Lung (tissue), 12 donors: ENCODE measurements around the gene SLC51A. TPM values are rescaled to one million over a fixed set of nuclear protein-coding genes. Genes with fewer than 3 reads are reported as not detected.

ENCODE experiments used
- ATAC-seq: fragments of 200-7000 bp; cut with Tn5 transposase; one replicate; pipeline ENCODE4 v1.9.1; 2020; ENCODE audit warnings: moderate number of reproducible peaks; ENCODE audit not compliant: insufficient read depth, low FRiP score
- DNase-seq, 3 donors: peaks; one replicate each; pipeline ENCODE4 v3.0.0-alpha.2; 2013 to 2017
- H3K27ac ChIP-seq, 2 donors: one replicate each; pipeline ENCODE4 v1.5.1; 2013; ENCODE audit warnings: mild to moderate bottlenecking in 2 of 2, moderate library complexity in 2 of 2, control low read depth in 1 of 2, inconsistent platforms in 1 of 2, low read depth in 1 of 2, low read length in 1 of 2
- H3K27me3 ChIP-seq, 3 donors: one replicate each; pipeline ENCODE4 v1.5.1; 2013; ENCODE audit warnings: low read length in 2 of 3; ENCODE audit not compliant: control insufficient read depth in 3 of 3, insufficient read depth in 3 of 3
- H3K36me3 ChIP-seq, 4 donors: one replicate each; pipeline ENCODE4 v1.5.1; 2013; ENCODE audit warnings: low read length in 4 of 4, mild to moderate bottlenecking in 1 of 4, moderate library complexity in 1 of 4; ENCODE audit not compliant: control insufficient read depth in 4 of 4, insufficient read depth in 4 of 4
- H3K4me1 ChIP-seq, 5 donors: one replicate each; pipeline ENCODE4 v1.5.1; 2013; ENCODE audit warnings: low read length in 5 of 5, mild to moderate bottlenecking in 2 of 5, moderate library complexity in 1 of 5; ENCODE audit not compliant: control insufficient read depth in 5 of 5, insufficient read depth in 5 of 5
- H3K4me3 ChIP-seq: one replicate; pipeline ENCODE4 v1.5.1; 2013; ENCODE audit warnings: mild to moderate bottlenecking, control low read depth, moderate library complexity
- H3K9ac ChIP-seq, 2 donors: one replicate each; pipeline ENCODE4 v1.5.1; 2013; ENCODE audit warnings: low read length in 2 of 2, control low read depth in 1 of 2; ENCODE audit not compliant: insufficient read depth in 1 of 2
- H3K9me3 ChIP-seq, 4 donors: one replicate each; pipeline ENCODE4 v1.5.1; 2013; ENCODE audit warnings: low read length in 3 of 4, mild to moderate bottlenecking in 1 of 4, moderate library complexity in 1 of 4; ENCODE audit not compliant: control insufficient read depth in 4 of 4, insufficient read depth in 3 of 4
- WGBS, 2 donors: extraction: QIAGEN DNeasy Blood & Tissue Kit; methylation state at CpG; one replicate each; pipeline ENCODE4 v1.1.7; 2013; 5-methylcytosine and 5-hydroxymethylcytosine counted together
- polyA plus RNA-seq, 2 donors: library from polyadenylated mRNA; stranded (reverse); fragments of 200-250 nt; gene quantifications; one replicate each; pipeline ENCODE4 v1.2.1, GENCODE V29; 2013
- total RNA-seq, 2 donors: library from RNA; depleted of rRNA in 1 of 2; stranded (reverse); fragments of >200 nt in 1 of 2; gene quantifications; one replicate each; pipeline ENCODE4 v1.2.1, GENCODE V29; 2014 to 2021
- TF ChIP-seq, protein P1 (sequence below): IDR thresholded peaks from 2 replicates; pipeline ENCODE4 v1.5.1; 2012; ENCODE audit warnings: mild to moderate bottlenecking; ENCODE audit errors: control extremely low read depth, extremely low read depth
- donor health status: control.
- donor health status: control.
- donor health status: Bipolar disorder and iron deficiency.
- donor health status: healthy.
- donor health status: DM: yes; HTN: yes; CAD: no.

SLC51A gene
- total and polyA plus RNA-seq, 4 donors: 0.73 to 7.2 (median 1.9) TPM

DNA sequence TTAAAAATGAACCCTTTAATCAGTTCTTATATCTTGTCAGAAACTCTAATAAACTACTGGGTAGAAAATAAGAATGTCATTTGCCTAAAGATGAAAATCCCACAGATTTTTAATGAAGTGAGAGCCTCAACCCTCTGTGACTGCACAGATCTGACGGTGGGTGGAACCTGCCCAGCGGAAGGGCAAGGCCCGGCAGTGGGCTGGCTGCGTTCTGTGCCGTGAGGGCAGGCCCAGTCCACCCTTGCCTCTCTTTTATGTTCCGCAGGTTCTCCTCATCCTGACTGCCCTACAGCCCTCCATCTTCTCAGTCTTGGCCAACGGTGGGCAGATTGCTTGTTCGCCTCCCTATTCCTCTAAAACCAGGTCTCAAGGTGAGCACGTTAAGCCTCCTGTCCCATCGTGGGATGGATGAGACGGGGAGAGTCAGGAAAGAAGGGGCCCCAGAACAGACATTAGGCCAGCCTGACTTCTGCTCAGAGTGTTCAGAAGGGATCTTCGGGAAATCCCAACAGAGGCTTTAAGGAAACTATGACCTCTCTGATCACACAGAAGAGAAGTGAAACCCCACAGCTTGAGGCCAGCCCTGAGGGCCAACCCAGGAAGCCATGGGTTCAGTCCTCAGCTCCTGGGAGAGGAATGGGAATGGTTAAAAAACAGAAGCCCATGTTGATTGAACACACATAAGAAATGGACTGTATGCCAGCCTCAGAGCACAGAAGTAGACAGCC lies 16.0 kb downstream of the SLC51A start:
- Histone ChIP-seq H3K9ac (no peak overlapping the region), H3K27ac (no peak overlapping the region), H3K4me3 (no peak overlapping the region), H3K9me3 (no peaks in the 10 kb centered on the region), H3K36me3 (peaks cover 0 to 6% (median 3%) of the 10 kb centered on the region in 4 donors), H3K27me3 (no peaks in the 10 kb centered on the region), H3K4me1 (no peaks in the 10 kb centered on the region)
- TF ChIP-seq, protein P1, sequence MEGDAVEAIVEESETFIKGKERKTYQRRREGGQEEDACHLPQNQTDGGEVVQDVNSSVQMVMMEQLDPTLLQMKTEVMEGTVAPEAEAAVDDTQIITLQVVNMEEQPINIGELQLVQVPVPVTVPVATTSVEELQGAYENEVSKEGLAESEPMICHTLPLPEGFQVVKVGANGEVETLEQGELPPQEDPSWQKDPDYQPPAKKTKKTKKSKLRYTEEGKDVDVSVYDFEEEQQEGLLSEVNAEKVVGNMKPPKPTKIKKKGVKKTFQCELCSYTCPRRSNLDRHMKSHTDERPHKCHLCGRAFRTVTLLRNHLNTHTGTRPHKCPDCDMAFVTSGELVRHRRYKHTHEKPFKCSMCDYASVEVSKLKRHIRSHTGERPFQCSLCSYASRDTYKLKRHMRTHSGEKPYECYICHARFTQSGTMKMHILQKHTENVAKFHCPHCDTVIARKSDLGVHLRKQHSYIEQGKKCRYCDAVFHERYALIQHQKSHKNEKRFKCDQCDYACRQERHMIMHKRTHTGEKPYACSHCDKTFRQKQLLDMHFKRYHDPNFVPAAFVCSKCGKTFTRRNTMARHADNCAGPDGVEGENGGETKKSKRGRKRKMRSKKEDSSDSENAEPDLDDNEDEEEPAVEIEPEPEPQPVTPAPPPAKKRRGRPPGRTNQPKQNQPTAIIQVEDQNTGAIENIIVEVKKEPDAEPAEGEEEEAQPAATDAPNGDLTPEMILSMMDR: no peak
- DNase-seq (no peak), ATAC-seq (peak; percentile 31)
- WGBS, 2 donors: 92 to 94% methylated on average over 12 of the region's 12 CpGs

DNA sequence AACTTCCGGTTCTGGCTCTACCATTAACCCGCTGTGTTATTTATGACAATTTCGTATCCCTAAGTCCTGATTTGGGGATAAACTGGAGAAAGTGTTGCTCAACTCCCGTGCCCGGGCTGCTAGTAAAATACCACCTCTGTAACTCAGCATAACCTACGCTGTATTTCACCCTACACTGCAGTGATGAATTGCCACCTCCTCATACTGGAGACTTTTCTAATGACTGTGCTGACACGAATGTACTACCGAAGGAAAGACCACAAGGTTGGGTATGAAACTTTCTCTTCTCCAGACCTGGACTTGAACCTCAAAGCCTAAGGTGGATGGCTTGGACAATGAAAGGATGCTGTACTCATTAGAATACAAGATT lies 16.5 kb downstream of the SLC51A start:
- WGBS, 2 donors: 84 to 92% methylated on average over 8 of the region's 8 CpGs
- TF ChIP-seq, protein P1: no peak
- Histone ChIP-seq H3K4me3 (no peak overlapping the region), H3K9ac (no peak overlapping the region), H3K27me3 (no peaks in the 10 kb centered on the region), H3K27ac (no peak overlapping the region), H3K36me3 (peaks cover 3 to 10% (median 6%) of the 10 kb centered on the region in 4 donors), H3K4me1 (no peaks in the 10 kb centered on the region), H3K9me3 (no peaks in the 10 kb centered on the region)
- DNase-seq (no peak), ATAC-seq (no peak)

DNA sequence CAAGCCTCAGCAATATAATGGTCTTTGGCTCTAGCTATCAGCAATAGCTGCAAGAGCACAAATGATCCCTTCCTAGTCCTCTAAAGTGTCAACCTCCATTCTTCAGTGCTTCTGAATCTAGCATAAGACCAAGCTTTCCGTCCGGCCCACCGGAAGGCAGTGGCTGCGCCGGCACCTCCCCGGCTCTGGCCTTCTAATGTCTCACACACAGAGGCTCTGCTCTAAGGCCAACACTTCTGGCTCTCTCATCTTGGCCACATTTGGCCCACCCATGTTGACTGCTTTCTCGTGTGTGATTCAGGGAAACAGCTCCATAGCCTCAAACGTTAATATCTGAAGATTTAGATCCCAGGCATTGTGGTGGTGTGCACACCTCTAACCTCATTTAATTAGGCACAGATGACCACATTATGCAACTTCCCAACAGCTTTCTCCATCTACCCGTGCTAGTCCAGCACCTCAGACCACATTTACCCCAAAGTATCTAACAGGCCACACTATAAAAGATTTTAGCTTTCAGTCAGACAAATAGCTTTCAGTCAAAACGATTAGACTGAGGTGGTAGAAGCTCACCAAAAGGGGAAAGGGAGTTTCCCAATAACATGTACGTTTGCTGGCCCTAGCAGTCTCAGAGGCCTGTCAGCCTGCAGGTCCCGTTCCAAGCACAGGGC lies 19.3 kb downstream of the SLC51A start:
- TF ChIP-seq, protein P1: no peak
- ATAC-seq (no peak), DNase-seq (no peak)
- no peak overlapping the region for H3K4me3 ChIP-seq
- no peaks in the 10 kb centered on the region for H3K9me3 ChIP-seq
- H3K36me3 ChIP-seq: peaks cover 12 to 18% (median 16%) of the 10 kb centered on the region in 4 donors
- no peaks in the 10 kb centered on the region for H3K27me3 ChIP-seq
- WGBS, 2 donors: 63 to 72% methylated on average over 12 of the region's 12 CpGs
- no peak overlapping the region for H3K27ac ChIP-seq
- H3K9ac ChIP-seq: no peak overlapping the region
- peaks cover 0 to 9% (median 0%) of the 10 kb centered on the region in 5 donors for H3K4me1 ChIP-seq
